Ramos (cell line): ENCODE results near the gene INPP5J.

Source experiments
- in situ Hi-C: fragments of 300-500 bp; cut with MboI; formaldehyde crosslinking; loops from one replicate; pipeline ENCODE4 v1.14.3; 2022; ENCODE audit warnings: low sequenced_read_pairs; ENCODE audit not compliant: unreplicated experiment

The INPP5J gene

DNA sequence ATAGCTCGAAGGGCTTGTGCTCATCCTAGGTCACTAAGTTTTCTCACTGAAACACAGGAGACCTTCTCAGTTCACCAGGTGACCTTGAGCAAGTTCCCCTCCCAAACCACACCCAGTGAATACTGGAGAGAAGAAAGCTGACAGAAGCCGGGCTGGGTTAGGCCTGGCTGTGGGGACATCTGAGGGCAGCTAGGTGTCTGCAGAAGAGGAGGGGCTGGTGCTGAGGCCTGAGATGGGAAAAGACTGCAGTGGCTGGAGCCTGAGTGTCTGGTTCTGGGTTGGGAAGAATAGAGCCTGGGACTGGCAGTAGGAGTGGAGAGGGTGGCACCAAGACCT is 602 bp upstream of the INPP5J start:
- in situ Hi-C loops: no loop called here

GRCh38 chr22:31123292-31123602 is 481 bp downstream of the INPP5J start:
- in situ Hi-C loops: no loop called here

DNA sequence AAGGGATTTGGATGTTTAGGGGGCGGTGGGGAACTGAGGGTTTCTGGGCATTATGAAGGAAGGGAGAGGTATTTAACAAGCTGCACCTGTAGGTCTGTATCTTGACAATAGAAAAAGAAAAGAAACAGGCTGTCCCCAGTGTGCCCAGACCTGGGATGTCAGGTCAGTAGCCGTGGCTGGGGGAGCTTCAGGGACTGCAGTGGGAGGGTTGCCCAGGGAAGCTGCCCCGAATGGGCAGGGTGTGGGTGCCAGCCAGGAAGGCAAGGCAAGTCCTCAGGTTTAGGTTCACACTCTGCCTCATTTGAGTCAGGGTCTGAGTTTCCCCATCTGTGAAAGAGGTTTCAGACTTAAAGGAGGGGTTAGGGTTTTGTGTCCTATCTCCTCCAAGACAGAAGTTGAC is 1.5 kb downstream of the INPP5J start:
- in situ Hi-C loops: no loop called here

DNA sequence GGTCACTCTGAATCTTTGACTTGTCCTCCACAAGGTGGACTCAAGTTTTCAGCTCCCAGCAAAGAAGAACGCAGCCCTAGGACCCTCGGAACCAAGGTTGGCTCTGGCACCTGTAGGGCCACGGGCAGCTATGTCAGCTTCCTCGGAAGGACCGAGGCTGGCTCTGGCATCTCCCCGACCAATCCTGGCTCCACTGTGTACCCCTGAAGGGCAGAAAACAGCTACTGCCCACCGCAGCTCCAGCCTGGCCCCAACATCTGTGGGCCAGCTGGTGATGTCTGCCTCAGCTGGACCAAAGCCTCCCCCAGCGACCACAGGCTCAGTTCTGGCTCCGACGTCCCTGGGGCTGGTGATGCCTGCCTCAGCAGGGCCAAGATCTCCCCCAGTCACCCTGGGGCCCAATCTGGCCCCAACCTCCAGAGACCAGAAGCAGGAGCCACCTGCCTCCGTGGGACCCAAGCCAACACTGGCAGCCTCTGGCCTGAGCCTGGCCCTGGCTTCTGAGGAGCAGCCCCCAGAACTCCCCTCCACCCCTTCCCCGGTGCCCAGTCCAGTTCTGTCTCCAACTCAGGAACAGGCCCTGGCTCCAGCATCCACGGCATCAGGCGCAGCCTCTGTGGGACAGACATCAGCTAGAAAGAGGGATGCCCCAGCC is 2.2 kb downstream of the INPP5J start:
- in situ Hi-C loops: no loop called here

GRCh38 chr22:31125521-31126117 is 2.9 kb downstream of the INPP5J start:
- in situ Hi-C loops: no loop called here

DNA sequence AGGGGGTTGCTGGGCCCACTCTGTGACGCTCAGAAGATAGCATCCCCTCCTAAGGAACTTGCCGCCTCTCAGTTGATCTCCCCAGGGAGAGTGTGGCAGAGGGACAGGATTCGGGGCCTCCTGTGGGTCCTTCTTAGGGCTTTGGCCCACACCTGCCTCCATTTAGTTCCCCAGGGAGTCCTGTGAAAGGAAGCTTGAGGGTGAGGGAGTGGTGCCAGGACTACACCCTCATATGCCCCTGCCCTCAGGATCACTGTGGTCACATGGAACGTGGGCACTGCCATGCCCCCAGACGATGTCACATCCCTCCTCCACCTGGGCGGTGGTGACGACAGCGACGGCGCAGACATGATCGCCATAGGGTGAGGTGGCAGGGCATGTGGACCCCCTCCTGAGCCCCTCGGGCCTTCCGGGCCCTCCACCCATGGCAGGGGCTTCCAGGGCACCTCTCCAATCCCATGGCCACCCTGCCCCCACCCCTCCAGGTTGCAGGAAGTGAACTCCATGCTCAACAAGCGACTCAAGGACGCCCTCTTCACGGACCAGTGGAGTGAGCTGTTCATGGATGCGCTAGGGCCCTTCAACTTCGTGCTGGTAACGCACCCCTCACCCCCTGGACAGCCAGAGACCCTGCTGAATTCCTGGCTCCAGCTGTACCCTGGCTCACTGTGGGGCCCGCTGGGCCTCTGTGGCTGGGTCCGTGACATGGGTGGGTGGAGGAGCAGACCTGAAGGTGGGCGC is 3.5 kb downstream of the INPP5J start:
- in situ Hi-C loops: no loop called here

- in situ Hi-C loops: no loop called here
These were observed 4.1 kb downstream of the INPP5J start for GRCh38 chr22:31126869-31127175.

GRCh38 chr22:31127181-31127772 is 4.5 kb downstream of the INPP5J start:
- in situ Hi-C loops: no loop called here

- in situ Hi-C loops: no loop called here
These were observed 5.4 kb downstream of the INPP5J start for GRCh38 chr22:31128156-31128555.

DNA sequence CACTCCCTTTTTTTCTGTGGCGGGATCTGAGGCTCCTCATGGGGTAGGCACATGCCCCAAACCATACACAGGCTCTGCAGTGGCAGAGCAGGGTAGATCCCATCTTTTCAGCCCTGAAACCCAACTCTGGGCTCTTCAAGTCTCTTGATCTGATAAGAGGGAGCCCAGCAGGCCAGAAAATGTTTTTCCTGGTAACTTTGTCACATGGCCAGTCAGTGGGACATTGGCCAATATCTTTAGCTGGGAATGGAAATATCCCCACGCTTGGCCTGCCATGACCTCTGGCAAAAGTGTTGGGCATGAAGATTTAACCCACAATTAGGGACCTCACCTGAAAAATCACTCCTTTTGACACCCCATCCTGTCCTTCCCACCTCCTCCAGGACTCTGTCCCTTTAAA is 8.1 kb downstream of the INPP5J start:
- in situ Hi-C loops: no loop called here

DNA sequence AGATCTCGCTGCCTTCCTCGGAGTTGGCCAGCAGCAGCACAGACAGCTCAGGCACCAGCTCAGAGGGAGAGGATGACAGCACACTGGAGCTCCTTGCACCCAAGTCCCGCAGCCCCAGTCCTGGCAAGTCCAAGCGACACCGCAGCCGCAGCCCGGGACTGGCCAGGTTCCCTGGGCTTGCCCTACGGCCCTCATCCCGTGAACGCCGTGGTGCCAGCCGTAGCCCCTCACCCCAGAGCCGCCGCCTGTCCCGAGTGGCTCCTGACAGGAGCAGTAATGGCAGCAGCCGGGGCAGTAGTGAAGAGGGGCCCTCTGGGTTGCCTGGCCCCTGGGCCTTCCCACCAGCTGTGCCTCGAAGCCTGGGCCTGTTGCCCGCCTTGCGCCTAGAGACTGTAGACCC is 11.1 kb downstream of the INPP5J start:
- in situ Hi-C loops: no loop called here

- in situ Hi-C loops: no loop called here
These were observed 11.9 kb downstream of the INPP5J start for GRCh38 chr22:31134688-31135087.

DNA sequence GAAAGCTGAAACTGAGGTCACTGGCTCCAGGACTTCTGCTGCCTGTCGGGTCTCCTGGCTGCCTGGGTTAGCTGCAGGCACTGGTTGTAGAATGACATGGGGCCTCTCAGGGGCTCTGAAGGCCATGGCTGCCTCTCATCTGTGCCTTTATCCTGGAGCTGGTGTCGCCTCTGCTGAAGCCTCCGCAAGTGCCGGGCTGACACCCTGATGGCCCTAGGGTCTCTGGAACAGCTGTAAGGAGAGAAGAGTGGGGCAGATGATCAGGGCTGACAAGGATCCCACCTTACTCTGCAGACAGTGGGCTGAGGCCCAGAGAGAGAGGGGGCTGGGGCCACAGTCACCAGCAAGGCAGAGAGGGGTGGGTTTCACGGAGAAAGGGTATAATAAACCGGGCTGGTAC is 12.9 kb downstream of the INPP5J start:
- in situ Hi-C loops: no loop called here

GRCh38 chr22:31136155-31136554 is 13.4 kb downstream of the INPP5J start:
- in situ Hi-C loops: no loop called here

DNA sequence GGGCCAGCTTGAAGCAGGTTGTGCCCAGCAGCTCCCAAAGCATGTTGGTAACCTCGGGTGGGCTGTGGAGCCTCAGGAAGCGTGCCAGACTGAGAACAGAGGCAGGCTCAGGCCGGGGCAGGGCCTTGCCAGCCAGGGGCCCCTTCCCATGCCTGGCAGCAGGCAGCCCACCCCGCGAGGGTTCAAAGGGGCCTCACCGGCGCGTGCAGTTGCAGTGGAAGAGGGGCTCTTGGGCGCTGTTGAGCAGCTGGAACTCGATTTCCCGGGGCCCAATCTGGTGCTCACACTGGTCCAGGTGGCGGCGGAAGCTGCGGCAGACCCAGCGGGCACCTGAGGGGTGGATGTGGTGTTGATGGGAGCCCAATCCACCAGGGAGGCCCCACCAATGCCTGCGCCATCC is 13.9 kb downstream of the INPP5J start:
- in situ Hi-C loops: no loop called here

GRCh38 chr22:31137721-31138120 is 15.0 kb downstream of the INPP5J start:
- in situ Hi-C loops: no loop called here

DNA sequence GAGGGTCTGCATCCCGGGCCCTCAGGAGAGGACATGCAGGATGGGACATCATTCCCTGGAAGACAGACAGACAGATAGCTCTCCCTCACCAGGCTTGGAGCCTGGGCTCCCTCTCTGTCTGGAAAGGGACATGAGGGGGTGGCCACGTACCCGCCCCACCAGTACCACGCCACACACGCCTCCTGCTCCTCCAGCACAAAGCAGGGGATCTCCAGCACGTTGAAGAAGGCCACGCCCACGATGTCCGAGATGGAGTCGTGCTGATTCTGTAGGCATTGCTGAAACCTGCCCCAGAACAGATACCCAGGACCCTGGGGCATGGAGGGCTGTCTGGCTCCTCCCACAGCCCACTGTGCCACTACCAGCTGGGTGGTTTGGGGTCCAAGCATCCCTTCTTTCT is 15.4 kb downstream of the INPP5J start:
- in situ Hi-C loops: no loop called here

GRCh38 chr22:31139066-31139465 is 16.3 kb downstream of the INPP5J start:
- in situ Hi-C loops: no loop called here

DNA sequence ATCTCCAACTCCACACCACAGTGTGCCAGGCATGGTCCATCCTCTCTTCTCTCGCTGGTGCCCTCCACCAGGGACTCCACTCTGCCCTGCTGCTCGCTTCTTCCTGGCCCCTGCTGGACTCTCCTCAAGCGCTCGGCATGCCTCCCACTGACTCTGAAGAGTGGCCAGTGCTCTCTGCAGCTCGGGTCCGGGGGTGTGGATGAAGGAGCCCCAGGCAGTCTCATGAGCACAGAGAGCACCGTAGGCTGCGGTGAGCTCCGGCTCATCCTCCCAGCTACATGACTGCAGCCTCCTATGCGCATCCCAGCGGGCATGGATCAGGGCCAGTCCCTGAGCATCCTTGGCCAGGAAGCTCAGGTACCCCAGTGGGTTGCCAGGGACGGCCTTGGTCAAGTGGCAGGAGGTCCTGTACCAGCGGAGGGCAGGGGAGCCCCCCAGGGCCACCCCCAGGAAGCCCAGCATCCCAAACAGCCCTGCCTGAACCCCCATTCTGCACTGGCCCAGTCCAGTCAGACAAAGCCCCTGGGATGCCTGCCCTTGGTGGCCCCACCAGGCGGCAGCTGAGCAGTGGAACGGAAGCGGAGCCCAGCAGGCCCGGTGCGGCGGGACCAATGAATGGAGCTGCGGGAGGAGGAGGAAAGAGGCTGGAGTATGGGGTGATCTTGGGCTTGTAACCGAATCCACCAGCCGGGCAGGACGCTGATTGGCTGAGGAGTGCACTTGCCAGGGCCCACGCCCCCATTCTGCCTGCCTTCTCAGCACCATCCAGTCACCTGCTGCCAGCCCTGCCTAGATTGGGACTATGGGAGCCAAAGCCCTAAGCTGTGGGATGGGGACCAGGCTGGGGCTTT is 17.3 kb downstream of the INPP5J start, which contains the start of gene PLA2G3:
PLA2G3 (minus strand) TSS at position 643 of the 851 bp plus-strand sequence; CDS start at position 489, 154 bp downstream.
- in situ Hi-C loops: loop anchor here (10.0 kb wide), 1 partner anchor 375 kb away; no protein-coding TSS in a partner anchor

DNA sequence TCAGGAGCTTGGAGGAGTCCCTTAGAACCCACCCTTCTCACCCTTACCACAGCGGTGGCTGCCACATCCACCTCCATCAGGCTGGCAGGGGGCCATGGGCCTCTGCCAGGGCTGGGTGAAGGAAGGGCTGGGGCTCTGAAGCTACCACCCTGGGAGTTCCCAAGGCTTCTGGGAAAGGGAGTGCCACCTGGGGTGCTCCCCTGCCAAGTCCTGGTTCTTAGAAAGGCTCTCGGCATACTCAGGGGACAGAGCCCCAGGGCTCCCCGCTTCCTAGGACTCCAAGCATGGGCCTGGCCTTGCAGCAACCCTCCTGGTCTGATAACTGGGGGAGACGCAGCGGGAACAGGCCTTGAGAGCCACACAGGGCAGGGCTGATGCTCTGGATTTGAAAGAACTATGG is 18.0 kb downstream of the INPP5J start:
- in situ Hi-C loops: loop anchor here (10.0 kb wide), 1 partner anchor 376 kb away; no protein-coding TSS in a partner anchor
